Measurements from ENCODE around the gene EFCAB13. TPM values are rescaled to one million over a fixed set of nuclear protein-coding genes. Genes with fewer than 3 reads are reported as not detected.

Gene EFCAB13
- total RNA-seq, 1 experiment from 2014 or later, result 5.1 TPM

DNA sequence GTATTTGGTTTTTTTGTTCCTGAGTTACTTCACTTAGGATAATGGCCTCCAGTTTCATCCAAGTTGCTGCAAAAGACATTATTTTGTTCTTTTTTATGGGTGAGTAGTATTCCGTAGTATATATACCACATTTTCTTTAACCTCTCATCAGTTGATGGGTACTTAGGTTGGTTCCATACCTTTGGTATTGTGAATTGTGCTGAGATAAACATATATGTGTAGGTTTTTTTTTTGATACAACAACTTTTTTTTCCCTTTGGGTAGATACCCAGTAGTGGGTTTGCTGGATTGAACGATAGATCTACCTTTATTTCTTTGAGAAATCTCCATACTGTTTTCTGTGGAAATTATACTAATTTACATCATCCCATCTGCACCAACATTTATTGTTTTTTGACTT, 6.8 kb downstream of the EFCAB13 start:
- Histone ChIP-seq H3K9me3 (no peaks in the 10 kb centered on the region), H3K36me3 (ENCODE audit: control insufficient read depth, insufficient read depth, low read length) (no peaks in the 10 kb centered on the region), H3K4me3 (ENCODE audit: low read depth, low read length) (no peak overlapping the region), H3K4me1 (peaks cover 14% of the 10 kb centered on the region), H3K27me3 (replicated peaks; ENCODE audit: control insufficient read depth, insufficient read depth, low read length) (no peaks in the 10 kb centered on the region)
- Mint-ChIP-seq H3K4me3 (ENCODE audit: unreplicated experiment) (no peak overlapping the region), H3K36me3 (ENCODE audit: insufficient read depth, unreplicated experiment) (peaks cover 9% of the 10 kb centered on the region), H3K27me3 (ENCODE audit: insufficient read depth, unreplicated experiment) (no peaks in the 10 kb centered on the region), H3K27ac (ENCODE audit: unreplicated experiment) (no peak overlapping the region), H3K9me3 (ENCODE audit: unreplicated experiment) (peaks cover 23% of the 10 kb centered on the region), H3K4me1 (ENCODE audit: low read depth, unreplicated experiment) (peaks cover 32% of the 10 kb centered on the region)
- BruUV-seq (replicated peaks), result no TSS peak
- intact Hi-C loops (cut with micrococcal nuclease; ENCODE audit: unreplicated experiment), result no loop called here
- CTCF ChIA-PET, result no interaction called here
- POLR2A ChIA-PET, result no interaction called here
- TF ChIP-seq, protein P1, sequence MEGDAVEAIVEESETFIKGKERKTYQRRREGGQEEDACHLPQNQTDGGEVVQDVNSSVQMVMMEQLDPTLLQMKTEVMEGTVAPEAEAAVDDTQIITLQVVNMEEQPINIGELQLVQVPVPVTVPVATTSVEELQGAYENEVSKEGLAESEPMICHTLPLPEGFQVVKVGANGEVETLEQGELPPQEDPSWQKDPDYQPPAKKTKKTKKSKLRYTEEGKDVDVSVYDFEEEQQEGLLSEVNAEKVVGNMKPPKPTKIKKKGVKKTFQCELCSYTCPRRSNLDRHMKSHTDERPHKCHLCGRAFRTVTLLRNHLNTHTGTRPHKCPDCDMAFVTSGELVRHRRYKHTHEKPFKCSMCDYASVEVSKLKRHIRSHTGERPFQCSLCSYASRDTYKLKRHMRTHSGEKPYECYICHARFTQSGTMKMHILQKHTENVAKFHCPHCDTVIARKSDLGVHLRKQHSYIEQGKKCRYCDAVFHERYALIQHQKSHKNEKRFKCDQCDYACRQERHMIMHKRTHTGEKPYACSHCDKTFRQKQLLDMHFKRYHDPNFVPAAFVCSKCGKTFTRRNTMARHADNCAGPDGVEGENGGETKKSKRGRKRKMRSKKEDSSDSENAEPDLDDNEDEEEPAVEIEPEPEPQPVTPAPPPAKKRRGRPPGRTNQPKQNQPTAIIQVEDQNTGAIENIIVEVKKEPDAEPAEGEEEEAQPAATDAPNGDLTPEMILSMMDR (IDR thresholded peaks at IDR 0.05; ENCODE audit: insufficient read depth in 1 of 2, low read depth in 1 of 2, low read length in 1 of 2, severe bottlenecking in 1 of 2, unreplicated experiment in 1 of 2), result no peak
- no peak for DNase-seq

DNA sequence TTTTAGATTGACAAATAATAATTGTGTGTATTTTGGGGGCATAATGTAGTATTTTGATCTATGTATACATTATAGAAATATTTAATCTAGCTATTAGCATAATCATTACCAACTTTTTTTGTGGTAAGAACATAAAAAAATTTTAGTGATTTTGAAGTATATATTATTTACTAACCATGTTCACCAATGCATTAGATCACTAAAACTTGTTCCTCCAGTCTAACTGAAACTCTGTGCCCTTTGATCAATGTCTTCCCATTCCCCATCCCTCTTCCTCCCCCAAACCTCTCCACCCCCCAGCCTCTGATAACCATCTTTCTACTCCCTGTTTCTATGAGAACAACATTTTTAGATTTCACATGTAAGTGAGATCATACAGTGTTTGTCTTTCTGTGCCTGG, 8.5 kb downstream of the EFCAB13 start:
- TF ChIP-seq, protein P1 (IDR thresholded peaks at IDR 0.05; ENCODE audit: insufficient read depth in 1 of 2, low read depth in 1 of 2, low read length in 1 of 2, severe bottlenecking in 1 of 2, unreplicated experiment in 1 of 2), result no peak
- Mint-ChIP-seq H3K4me3 (ENCODE audit: unreplicated experiment) (no peak overlapping the region), H3K27me3 (ENCODE audit: insufficient read depth, unreplicated experiment) (no peaks in the 10 kb centered on the region), H3K36me3 (ENCODE audit: insufficient read depth, unreplicated experiment) (peaks cover 9% of the 10 kb centered on the region), H3K27ac (ENCODE audit: unreplicated experiment) (no peak overlapping the region), H3K9me3 (ENCODE audit: unreplicated experiment) (peaks cover 23% of the 10 kb centered on the region), H3K4me1 (ENCODE audit: low read depth, unreplicated experiment) (peaks cover 30% of the 10 kb centered on the region)
- ChIA-PET CTCF (no interaction called here), POLR2A (no interaction called here)
- no peaks in the 10 kb centered on the region for H3K9me3 ChIP-seq
- DNase-seq, result no peak
- no peak overlapping the region for H3K4me3 ChIP-seq (ENCODE audit: low read depth, low read length)
- no TSS peak for BruUV-seq (replicated peaks)
- H3K4me1 ChIP-seq, result peaks cover 14% of the 10 kb centered on the region
- H3K36me3 ChIP-seq (ENCODE audit: control insufficient read depth, insufficient read depth, low read length), result no peaks in the 10 kb centered on the region
- intact Hi-C loops (cut with micrococcal nuclease; ENCODE audit: unreplicated experiment), result no loop called here
- no peaks in the 10 kb centered on the region for H3K27me3 ChIP-seq (replicated peaks; ENCODE audit: control insufficient read depth, insufficient read depth, low read length)

DNA sequence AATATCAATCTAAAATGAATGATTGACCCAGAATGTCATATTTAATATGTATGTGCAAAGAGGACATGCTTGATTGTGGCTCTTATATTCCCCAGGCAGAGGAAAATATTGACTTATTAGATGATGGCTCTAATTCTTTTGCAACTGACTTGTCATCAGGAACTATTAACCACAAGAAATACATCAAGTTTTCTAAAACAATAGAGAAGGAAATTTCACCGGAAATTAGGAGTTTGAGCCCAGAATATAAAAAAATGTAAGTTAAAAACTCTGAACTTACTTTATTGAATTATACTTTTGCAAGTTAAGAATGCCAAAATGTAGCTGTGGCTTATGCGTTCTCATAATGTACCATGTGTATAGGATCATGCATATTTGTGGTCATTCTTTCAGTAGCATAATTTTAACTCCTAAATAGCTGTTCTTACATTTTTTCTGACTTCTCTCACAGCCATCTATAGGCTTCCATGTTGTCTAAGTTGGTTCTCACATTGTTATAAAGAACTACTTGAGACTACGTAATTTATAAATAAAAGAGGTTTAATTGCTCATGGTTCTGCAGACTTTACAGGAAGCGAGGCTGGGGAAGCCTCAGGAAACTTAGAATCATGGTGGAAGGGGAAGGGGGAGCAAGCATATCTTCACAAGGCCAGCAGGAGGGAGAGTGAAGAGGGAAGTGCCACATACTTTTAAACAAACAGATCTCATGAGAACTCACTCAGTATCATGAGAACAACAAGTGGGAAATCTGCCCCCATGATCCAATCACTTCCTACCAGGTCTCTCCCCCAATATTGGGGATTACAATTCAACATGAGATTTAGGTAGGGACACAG, 11.6 kb downstream of the EFCAB13 start:
- ChIA-PET CTCF (interaction anchor here (0.7 kb wide), 1 partner anchor 13 kb away, joined by 3 read pairs; no protein-coding TSS in a partner anchor), POLR2A (no interaction called here)
- BruUV-seq (replicated peaks), result no TSS peak
- Mint-ChIP-seq H3K27ac (ENCODE audit: unreplicated experiment) (no peak overlapping the region), H3K36me3 (ENCODE audit: insufficient read depth, unreplicated experiment) (peaks cover 13% of the 10 kb centered on the region), H3K4me3 (ENCODE audit: unreplicated experiment) (no peak overlapping the region), H3K27me3 (ENCODE audit: insufficient read depth, unreplicated experiment) (no peaks in the 10 kb centered on the region), H3K4me1 (ENCODE audit: low read depth, unreplicated experiment) (peaks cover 8% of the 10 kb centered on the region), H3K9me3 (ENCODE audit: unreplicated experiment) (peaks cover 23% of the 10 kb centered on the region)
- Histone ChIP-seq H3K36me3 (ENCODE audit: control insufficient read depth, insufficient read depth, low read length) (no peaks in the 10 kb centered on the region), H3K9me3 (no peaks in the 10 kb centered on the region), H3K27me3 (replicated peaks; ENCODE audit: control insufficient read depth, insufficient read depth, low read length) (no peaks in the 10 kb centered on the region), H3K4me1 (no peaks in the 10 kb centered on the region), H3K4me3 (ENCODE audit: low read depth, low read length) (no peak overlapping the region)
- TF ChIP-seq, protein P1 (IDR thresholded peaks at IDR 0.05; ENCODE audit: insufficient read depth in 1 of 2, low read depth in 1 of 2, low read length in 1 of 2, severe bottlenecking in 1 of 2, unreplicated experiment in 1 of 2), result no peak
- intact Hi-C loops (cut with micrococcal nuclease; ENCODE audit: unreplicated experiment), result no loop called here
- no peak for DNase-seq

All from Caco-2 (cell line).